Cortex of kidney (tissue), 1 donor: ENCODE data around the gene GCHFR.

Experiments
- DNase-seq: peaks from one replicate; lab custom pipeline; 2025; lab: John Stamatoyannopoulos, UW

The GCHFR gene

DNA sequence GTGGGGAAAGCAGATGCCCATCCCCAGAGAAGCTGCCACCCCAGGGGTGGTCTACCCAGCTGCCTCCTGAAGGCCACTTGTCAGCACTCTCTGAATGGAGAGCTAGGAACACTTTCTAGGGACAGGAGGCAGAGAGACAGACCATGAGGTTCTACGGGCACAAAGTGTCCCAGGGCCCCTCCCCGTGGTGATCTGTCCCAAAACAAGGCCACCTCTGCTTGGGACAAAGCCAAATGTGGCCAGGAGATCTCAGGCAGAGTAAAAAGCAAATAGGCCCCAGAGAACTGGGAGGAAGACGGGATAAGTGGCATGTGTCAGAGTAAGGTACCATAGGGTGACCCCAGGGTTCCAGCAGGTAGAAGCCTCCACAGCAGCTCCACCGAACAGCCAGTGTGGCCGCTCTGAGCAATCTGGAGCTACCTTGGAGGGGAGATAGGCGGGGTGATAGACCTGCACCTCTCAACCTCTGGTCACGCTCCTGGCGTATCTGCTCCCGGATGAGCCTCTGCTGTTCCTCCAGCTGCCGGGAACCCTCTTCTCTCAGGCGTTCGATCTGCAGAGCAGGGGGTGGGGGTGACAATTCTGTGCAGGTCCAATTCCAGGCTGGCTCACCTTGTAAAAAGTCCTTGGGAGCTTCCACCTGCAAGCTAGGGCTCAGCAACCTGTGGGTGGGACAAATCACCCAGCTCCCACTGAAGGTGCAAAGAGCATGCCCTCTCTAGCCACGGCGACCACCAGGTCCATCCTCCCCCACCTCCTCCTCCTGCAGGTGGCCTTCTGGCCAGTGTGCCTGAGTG is 12.1 kb downstream of the GCHFR start:
- DNase-seq, result no peak

DNA sequence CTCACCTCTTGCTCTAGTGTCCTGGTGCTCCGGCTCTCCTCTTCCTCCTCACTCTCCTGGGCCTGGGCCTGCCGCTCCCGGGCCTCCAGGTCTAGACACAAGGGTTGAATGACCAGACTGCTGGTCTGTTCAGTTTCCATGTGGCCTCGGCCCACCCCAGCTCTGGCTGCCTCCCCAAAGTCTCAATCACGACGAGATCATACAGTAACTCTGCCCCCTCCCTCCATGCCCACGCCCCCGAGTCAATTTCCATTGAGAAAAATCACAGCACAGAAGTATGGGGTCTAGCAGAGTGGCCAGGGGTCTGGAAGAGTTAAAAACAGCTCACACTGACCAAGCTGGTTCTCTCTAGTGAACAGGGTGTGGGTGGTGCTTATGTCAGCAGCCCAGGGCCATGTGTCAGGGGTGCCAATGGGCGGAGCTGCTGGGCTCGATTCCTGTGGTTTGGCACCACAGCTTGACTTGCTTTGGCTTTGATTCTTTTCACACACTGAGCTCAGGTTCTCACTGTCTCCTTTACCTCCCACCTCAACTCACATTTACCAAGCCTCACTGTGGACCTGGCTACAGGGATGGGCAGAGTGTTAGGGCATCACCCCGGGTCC is 12.8 kb downstream of the GCHFR start:
- no peak for DNase-seq

- no peak for DNase-seq
Observed at GRCh38 chr15:40782609-40783227, 18.9 kb downstream of the GCHFR start.

DNA sequence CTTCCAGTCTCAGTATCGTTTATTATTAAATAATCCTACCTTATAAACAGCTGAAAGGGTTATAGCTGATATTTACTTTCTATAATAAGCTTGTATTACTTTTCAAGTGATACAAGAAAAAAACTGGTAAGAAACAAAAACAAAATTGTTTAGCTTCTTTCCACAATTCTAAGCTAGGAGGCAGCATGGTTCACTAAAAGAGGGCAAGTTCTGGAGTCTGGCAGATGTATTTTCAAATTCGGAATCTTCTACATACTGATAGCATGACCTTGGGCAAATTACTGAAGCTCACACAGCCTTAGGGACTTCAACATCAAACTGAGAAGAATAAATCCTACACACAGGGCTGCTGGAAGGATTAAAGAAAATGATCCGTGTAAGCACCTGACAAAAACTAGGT is 21.3 kb downstream of the GCHFR start:
- no peak for DNase-seq

DNA sequence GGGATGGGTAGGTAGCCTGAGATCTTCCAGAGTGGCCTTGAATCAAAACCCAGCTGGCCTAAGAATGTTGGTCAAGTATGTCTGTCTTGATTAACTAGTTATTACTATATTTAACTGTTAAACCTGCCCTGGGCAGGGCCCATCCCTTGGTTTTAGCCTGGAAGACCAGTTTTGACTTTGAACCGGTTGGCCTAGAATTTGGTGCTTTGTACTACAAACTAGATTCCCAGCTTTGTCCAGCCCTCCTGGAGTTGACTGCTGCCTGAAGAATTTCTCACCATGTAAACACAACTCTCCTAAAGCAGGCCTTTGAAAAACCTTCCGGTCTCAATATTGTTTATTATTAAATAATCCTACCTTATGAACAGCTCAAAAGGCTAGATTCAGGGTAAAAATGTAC is 21.9 kb downstream of the GCHFR start:
- DNase-seq, result no peak

DNA sequence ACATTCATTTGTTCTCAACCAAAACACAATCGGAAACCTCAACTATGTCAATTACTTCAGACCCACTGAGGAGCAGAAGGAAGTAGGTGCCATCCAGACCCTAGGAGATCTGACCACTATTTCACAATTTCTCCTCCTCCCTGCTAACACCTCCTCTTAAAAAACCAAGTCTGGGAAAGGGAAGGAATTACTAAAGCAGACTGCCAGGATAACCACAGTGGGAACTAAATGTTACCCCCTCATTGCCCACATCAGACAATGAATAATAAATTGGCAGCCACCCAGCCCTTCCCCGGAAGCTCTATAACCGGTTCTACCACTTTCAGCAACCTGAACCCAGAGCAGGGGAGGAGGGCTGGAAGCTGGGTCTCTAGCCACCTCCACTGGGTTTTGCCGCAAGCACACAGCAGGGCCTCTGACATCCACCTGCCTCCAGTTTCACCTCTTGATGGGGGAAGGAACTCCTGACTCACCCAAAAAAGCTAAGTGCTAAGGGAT is 23.5 kb downstream of the GCHFR start:
- DNase-seq, result no peak

DNA sequence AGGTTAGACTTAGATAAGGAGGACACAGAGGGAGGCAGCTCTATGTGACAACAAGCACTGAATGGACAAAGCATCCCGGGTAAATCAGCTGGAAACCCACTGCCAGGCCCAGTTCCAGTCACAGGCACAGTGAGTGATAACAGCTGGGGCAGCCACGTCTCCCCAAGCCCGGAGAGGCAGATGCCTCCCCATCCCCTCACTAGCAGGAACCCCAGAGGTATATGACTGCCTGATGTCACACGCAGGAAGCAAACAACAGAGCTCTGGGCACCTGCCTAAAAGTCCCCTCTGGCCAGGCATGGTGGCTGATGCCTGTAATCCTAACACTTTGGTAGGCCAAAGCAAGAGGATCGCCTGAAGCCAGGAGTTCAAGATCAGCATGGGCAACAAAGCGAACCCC is 24.1 kb downstream of the GCHFR start:
- DNase-seq, result no peak

GRCh38 chr15:40789119-40789518 is 25.3 kb downstream of the GCHFR start:
- DNase-seq, result no peak

DNA sequence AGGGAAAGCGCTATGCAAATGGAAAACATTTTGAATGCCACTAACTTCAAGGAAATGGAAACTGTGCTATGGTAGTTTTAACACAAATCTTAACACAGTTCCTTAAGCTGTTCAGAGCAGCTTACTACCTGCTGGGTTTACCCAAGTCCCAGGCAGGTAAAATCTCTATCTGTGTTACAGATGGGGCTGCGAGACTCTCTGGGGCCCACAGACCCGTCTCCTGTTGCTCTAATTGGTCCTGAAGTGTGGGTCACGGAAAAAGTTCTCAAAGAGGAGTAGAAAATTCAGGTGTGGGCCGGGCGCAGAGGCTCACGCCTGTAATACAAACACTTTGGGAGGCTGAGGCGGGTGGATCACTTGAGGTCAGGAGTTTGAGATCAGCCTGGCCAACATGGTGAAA is 26.1 kb downstream of the GCHFR start:
- DNase-seq, result no peak

GRCh38 chr15:40790718-40791117 is 26.9 kb downstream of the GCHFR start:
- DNase-seq, result no peak

DNA sequence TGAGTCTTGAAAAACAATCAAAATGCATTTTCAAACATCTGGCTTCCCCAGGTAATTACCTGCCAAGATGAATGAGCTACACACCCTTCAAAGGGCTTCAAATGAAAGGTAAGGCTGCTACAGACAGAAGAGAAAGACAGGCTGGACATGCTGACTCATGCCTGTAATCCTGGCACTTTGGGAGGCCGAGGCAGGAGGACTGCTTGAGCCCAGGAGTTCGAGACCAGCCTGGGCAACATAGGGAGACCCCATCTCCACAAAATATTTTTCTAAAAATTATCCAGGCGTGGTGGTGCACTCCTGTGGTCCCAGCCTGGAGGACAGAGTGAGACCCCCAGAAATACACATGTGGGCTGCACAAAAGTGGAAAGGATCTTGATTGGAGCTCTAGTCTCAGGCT is 28.5 kb downstream of the GCHFR start:
- no peak for DNase-seq

- DNase-seq, result no peak
Observed at GRCh38 chr15:40793216-40793989, 29.5 kb downstream of the GCHFR start.

- DNase-seq, result no peak
Observed at GRCh38 chr15:40796041-40796440, 32.2 kb downstream of the GCHFR start.

DNA sequence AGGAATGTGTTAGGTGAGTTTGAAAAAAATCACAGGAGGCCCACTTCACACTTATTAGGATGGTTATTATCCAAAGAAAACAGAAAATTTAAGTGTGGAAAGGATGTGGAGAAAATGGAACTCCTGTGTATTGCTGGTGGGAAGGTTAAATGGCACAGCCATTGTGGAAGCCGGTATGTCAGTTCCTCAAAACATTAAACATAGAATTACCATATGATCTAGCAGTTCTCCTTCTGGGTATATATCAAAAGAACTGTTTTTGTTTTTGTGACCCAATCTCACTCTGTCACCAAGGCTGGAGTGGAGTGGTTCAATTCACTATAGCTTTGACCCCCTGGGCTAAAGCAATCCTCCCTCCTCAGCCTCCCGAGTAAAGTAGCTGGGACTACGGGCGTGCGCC is 32.6 kb downstream of the GCHFR start:
- no peak for DNase-seq

- DNase-seq, result no peak
Observed at GRCh38 chr15:40799523-40799922, 35.7 kb downstream of the GCHFR start.

GRCh38 chr15:40803076-40803475 is 39.2 kb downstream of the GCHFR start:
- DNase-seq, result no peak

GRCh38 chr15:40803688-40804087 is 39.8 kb downstream of the GCHFR start:
- no peak for DNase-seq

- DNase-seq, result no peak
Observed at GRCh38 chr15:40806672-40807027, 42.8 kb downstream of the GCHFR start.

DNA sequence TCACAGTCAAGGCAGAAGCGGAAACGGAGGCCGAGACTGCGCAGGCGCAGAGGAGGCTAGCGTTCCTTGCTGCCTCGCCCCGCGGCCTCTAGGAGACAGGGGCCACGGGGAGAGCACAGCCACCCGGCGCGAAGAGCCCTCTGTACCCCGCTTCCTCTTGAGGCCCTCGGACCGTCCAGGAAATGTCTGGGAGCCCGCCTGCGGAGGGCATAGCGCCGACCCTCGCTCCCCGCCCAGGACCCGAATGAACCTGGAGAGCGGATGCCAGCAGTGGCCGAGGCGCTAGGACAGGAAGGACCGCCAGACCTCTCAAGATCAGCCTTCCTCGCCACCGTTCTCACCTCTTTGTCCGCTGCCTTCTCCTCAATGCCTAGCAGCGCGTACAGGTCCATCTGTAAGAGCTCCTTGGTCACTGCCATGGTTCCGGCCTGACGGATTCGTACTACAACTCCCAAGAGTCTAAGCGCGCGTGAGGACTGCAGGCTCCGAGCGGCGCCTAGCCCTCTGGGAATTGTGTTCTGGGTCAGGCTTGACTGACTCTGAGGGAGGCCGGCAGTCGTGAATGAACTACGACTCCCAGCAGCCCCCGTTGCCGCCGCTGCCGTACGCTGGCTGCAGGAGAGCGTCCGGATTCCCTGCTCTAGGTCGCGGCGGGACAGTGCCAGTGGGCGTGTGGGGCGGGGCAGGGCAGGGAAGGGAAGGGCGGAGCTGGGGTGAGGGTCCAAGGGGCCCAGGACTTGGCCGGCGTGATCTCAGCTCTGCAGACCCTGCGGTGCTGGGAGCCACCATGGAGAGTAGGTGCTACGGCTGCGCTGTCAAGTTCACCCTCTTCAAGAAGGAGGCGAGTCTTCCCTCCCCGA is 43.4 kb downstream of the GCHFR start, which contains the start of the genes DNAJC17 and ZFYVE19:
Gene DNAJC17 (minus strand): TSS at position 446 of the 860 bp plus-strand sequence. CDS start 27 bp downstream, at position 419.
Gene ZFYVE19 (plus strand): TSS at position 62 of the 860 bp plus-strand sequence. CDS start 501 bp downstream, at position 563.
- DNase-seq, result peak; percentile 79

- DNase-seq, result no peak
Observed at GRCh38 chr15:40807888-40808461, 44.1 kb downstream of the GCHFR start.
